SK-N-SH treated with all-trans-retinoic acid at 6 μM for 48 hours (cell line): ENCODE results near the gene TSPAN1.

Experiments
- BACH2 ChIP-seq: fragments of 250-450 bp; sonication (Bioruptor Pico); IDR thresholded peaks from 2 replicates; pipeline ENCODE4 v1.9.0; 2021; ENCODE audit warnings: mild to moderate bottlenecking, borderline replicate concordance
- CSDC2 ChIP-seq: fragments of 250-450 bp; sonication (Bioruptor Pico); IDR thresholded peaks from 2 replicates; pipeline ENCODE4 v1.5.0; 2020; ENCODE audit warnings: mild to moderate bottlenecking, moderate library complexity
- GLIS3 ChIP-seq: fragments of 250-450 bp; sonication (Bioruptor Pico); IDR thresholded peaks from 2 replicates; pipeline ENCODE4 v1.5.0; 2020; ENCODE audit warnings: mild to moderate bottlenecking, moderate library complexity
- ISL1 ChIP-seq: fragments of 250-450 bp; sonication (Bioruptor Pico); IDR thresholded peaks from 2 replicates; pipeline ENCODE4 v2.1.2; 2022; ENCODE audit warnings: mild to moderate bottlenecking, moderate library complexity
- OSR1 ChIP-seq: fragments of 250-450 bp; sonication (Bioruptor Pico); IDR thresholded peaks from 2 replicates; pipeline ENCODE4 v1.8.0; 2022; ENCODE audit warnings: moderate library complexity, mild to moderate bottlenecking, inconsistent platforms
- PPARA ChIP-seq: fragments of 250-450 bp; sonication (Bioruptor Pico); IDR thresholded peaks from 2 replicates; pipeline ENCODE4 v1.5.0; 2020; ENCODE audit warnings: mild to moderate bottlenecking, borderline replicate concordance
- ZC3H10 ChIP-seq: fragments of 250-450 bp; sonication (Bioruptor Pico); IDR thresholded peaks from 2 replicates; pipeline ENCODE4 v1.5.1; 2021; ENCODE audit warnings: mild to moderate bottlenecking, moderate library complexity
- ZFP3 ChIP-seq: fragments of 250-450 bp; sonication (Bioruptor Pico); IDR thresholded peaks from 2 replicates; pipeline ENCODE4 v1.5.0; 2020; ENCODE audit warnings: mild to moderate bottlenecking, moderate library complexity
- ZFP30 ChIP-seq: fragments of 450-650 bp; formaldehyde crosslinking; IDR thresholded peaks from 2 replicates; pipeline ENCODE4 v1.5.0; 2022; ENCODE audit warnings: mild to moderate bottlenecking, moderate library complexity
- ZNF70 ChIP-seq: fragments of 450-650 bp; formaldehyde crosslinking; IDR thresholded peaks from 2 replicates; pipeline ENCODE4 v1.5.0; 2020; ENCODE audit warnings: mild to moderate bottlenecking, moderate library complexity
- TF ChIP-seq, protein P1 (sequence below): fragments of 250-450 bp; sonication (Bioruptor Pico); IDR thresholded peaks from 2 replicates; pipeline ENCODE4 v1.8.0; 2020; ENCODE audit warnings: mild to moderate bottlenecking, moderate library complexity, borderline replicate concordance
- TF ChIP-seq, protein P2 (sequence below): fragments of 250-450 bp; sonication (Bioruptor Pico); IDR thresholded peaks from 2 replicates; pipeline ENCODE4 v1.8.0; 2021; ENCODE audit warnings: low read depth, mild to moderate bottlenecking, moderate library complexity, borderline replicate concordance

DNA sequence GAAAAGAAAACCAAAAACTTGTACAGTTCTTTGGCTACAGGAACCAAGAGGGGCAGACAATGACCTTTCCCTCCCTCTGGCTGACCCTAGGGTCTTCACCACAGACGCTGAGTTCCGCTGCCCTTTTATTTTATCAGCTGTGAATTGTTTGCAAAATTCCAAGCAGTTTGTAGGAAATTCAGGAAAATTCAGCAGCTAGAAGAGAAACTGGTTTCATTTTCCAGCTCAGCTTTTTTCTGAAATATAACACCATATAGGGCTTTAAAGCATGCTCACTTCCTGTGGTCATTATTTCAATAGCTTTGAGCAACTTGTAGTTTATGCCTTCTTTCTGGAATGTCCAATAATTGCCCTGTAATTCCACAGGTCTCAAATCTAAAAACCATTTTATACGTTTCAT lies 37.0 kb upstream of the TSPAN1 start:
- TF ChIP-seq, protein P1, sequence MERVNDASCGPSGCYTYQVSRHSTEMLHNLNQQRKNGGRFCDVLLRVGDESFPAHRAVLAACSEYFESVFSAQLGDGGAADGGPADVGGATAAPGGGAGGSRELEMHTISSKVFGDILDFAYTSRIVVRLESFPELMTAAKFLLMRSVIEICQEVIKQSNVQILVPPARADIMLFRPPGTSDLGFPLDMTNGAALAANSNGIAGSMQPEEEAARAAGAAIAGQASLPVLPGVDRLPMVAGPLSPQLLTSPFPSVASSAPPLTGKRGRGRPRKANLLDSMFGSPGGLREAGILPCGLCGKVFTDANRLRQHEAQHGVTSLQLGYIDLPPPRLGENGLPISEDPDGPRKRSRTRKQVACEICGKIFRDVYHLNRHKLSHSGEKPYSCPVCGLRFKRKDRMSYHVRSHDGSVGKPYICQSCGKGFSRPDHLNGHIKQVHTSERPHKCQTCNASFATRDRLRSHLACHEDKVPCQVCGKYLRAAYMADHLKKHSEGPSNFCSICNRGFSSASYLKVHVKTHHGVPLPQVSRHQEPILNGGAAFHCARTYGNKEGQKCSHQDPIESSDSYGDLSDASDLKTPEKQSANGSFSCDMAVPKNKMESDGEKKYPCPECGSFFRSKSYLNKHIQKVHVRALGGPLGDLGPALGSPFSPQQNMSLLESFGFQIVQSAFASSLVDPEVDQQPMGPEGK = no peak
- TF ChIP-seq OSR1 (no peak), ZNF70 (no peak), BACH2 (CRISPR knock-in tag) (no peak), ZFP30 (CRISPR knock-in tag) (no peak), CSDC2 (CRISPR knock-in tag) (no peak), PPARA (CRISPR knock-in tag) (no peak), ZFP3 (CRISPR knock-in tag) (no peak), GLIS3 (no peak), ISL1 (CRISPR knock-in tag) (no peak), ZC3H10 (CRISPR knock-in tag) (no peak)
- TF ChIP-seq, protein P2, sequence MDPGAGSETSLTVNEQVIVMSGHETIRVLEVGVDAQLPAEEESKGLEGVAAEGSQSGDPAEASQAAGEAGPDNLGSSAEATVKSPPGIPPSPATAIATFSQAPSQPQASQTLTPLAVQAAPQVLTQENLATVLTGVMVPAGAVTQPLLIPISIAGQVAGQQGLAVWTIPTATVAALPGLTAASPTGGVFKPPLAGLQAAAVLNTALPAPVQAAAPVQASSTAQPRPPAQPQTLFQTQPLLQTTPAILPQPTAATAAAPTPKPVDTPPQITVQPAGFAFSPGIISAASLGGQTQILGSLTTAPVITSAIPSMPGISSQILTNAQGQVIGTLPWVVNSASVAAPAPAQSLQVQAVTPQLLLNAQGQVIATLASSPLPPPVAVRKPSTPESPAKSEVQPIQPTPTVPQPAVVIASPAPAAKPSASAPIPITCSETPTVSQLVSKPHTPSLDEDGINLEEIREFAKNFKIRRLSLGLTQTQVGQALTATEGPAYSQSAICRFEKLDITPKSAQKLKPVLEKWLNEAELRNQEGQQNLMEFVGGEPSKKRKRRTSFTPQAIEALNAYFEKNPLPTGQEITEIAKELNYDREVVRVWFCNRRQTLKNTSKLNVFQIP (CRISPR knock-in tag) = no peak
